Mesendoderm (in vitro differentiated cells): ENCODE measurements around the gene SLC35B4. TPM values are rescaled to one million over a fixed set of nuclear protein-coding genes. Genes with fewer than 3 reads are reported as not detected.

Experiments
- DNase-seq: peaks from one replicate; pipeline ENCODE4 v3.0.0; 2013
- H2AK5ac ChIP-seq: 2 replicates; pipeline ENCODE4 v1.6.1; 2013; ENCODE audit warnings: low read length, inconsistent platforms
- H2BK120ac ChIP-seq: 2 replicates; pipeline ENCODE4 v1.6.1; 2013; ENCODE audit warnings: low read depth, mild to moderate bottlenecking, low read length, moderate library complexity, mixed read lengths
- H2BK15ac ChIP-seq: replicated peaks from 2 replicates; pipeline ENCODE4 v1.6.1; 2013; ENCODE audit warnings: low read depth, mild to moderate bottlenecking, moderate library complexity
- H2BK5ac ChIP-seq: 2 replicates; pipeline ENCODE4 v1.6.1; 2013; ENCODE audit warnings: low read length, inconsistent platforms
- H3K18ac ChIP-seq: 2 replicates; pipeline ENCODE4 v1.6.1; 2013; ENCODE audit warnings: mild to moderate bottlenecking, low read length, mixed read lengths
- H3K23ac ChIP-seq: one replicate; pipeline ENCODE4 v1.6.1; 2013; ENCODE audit warnings: low read length
- H3K27ac ChIP-seq: 2 replicates; pipeline ENCODE4 v1.5.1; 2013; ENCODE audit warnings: low read depth, mild to moderate bottlenecking, inconsistent platforms, low read length, moderate library complexity
- H3K27me3 ChIP-seq: 2 replicates; pipeline ENCODE4 v1.6.1; 2013; ENCODE audit warnings: low read length, control low read depth, mild to moderate bottlenecking, inconsistent platforms; ENCODE audit not compliant: insufficient read depth, poor library complexity
- H3K36me3 ChIP-seq: 2 replicates; pipeline ENCODE4 v1.6.1; 2013; ENCODE audit warnings: low read length, inconsistent platforms; ENCODE audit not compliant: control insufficient read depth, insufficient read depth
- H3K4ac ChIP-seq: one replicate; pipeline ENCODE4 v1.6.1; 2013; ENCODE audit warnings: low read depth, mild to moderate bottlenecking, low read length, moderate library complexity
- H3K4me1 ChIP-seq: 2 replicates; pipeline ENCODE4 v1.6.1; 2013; ENCODE audit warnings: low read depth, low read length, inconsistent platforms; ENCODE audit not compliant: control insufficient read depth
- H3K4me2 ChIP-seq: 2 replicates; pipeline ENCODE4 v1.6.1; 2013; ENCODE audit warnings: low read length
- H3K4me3 ChIP-seq: 2 replicates; pipeline ENCODE4 v1.5.1; 2013; ENCODE audit warnings: mild to moderate bottlenecking, low read length
- H3K56ac ChIP-seq: one replicate; pipeline ENCODE4 v1.6.1; 2013; ENCODE audit warnings: low read length
- H3K79me1 ChIP-seq: 2 replicates; pipeline ENCODE4 v1.6.1; 2013; ENCODE audit warnings: low read length, inconsistent platforms
- H3K79me2 ChIP-seq: 2 replicates; pipeline ENCODE4 v1.6.1; 2013; ENCODE audit warnings: mild to moderate bottlenecking, low read length; ENCODE audit not compliant: control insufficient read depth, insufficient read depth
- H3K9ac ChIP-seq: 2 replicates; pipeline ENCODE4 v1.6.1; 2013; ENCODE audit warnings: low read length, inconsistent platforms
- H4K5ac ChIP-seq: one replicate; pipeline ENCODE4 v1.6.1; 2013; ENCODE audit warnings: low read length
- H4K8ac ChIP-seq: one replicate; pipeline ENCODE4 v1.6.1; 2013; ENCODE audit warnings: low read depth, mild to moderate bottlenecking, control low read depth, low read length, moderate library complexity
- WGBS: extraction: QIAGEN DNeasy Blood & Tissue Kit; methylation state at CpG from one replicate; pipeline ENCODE4 v1.1.7; 2013; ENCODE audit warnings: low lambda C conversion rate, missing lambda C conversion rate; ENCODE audit not compliant: insufficient coverage; ENCODE audit errors: extremely low coverage; 5-methylcytosine and 5-hydroxymethylcytosine counted together
- polyA plus RNA-seq, 2 experiments: library from polyadenylated mRNA; stranded (reverse); fragments of 200-250 nt; gene quantifications; one replicate each; pipeline ENCODE4 v1.2.3, GENCODE V29; 2013

SLC35B4 gene
- 26.1 TPM for polyA plus RNA-seq (2013, experiment 1 of 2)
- polyA plus RNA-seq (2013, experiment 2 of 2) = 29.0 TPM

GRCh38 chr7:134316539-134317344 is at the start of gene SLC35B4:
TSS of gene SLC35B4 (minus strand) at chr7:134316930. CDS start at chr7:134316751, 179 bp downstream.
- WGBS = no CpG with 5 or more reads among the region's 69 CpGs
- Histone ChIP-seq H3K23ac (peak within 1 kb of the TSS; percentile 3), H3K27ac (peak within 1 kb of the TSS; percentile 46)

GRCh38 chr7:134366481-134366880 is 49.8 kb upstream of the SLC35B4 start:
- Histone ChIP-seq H3K36me3 (no peaks in the 10 kb centered on the region), H3K79me2 (no peaks in the 10 kb centered on the region), H2BK5ac (no peak overlapping the region), H3K79me1 (no peaks in the 10 kb centered on the region), H3K4me2 (no peak overlapping the region), H4K8ac (no peak overlapping the region), H3K9ac (no peak overlapping the region), H3K56ac (no peak overlapping the region), H2AK5ac (no peak overlapping the region), H3K23ac (no peak overlapping the region), H3K18ac (no peak overlapping the region), H3K4me3 (no peak overlapping the region), H3K4ac (no peak overlapping the region), H2BK15ac (no peak overlapping the region), H3K27me3 (no peaks in the 10 kb centered on the region), H4K5ac (no peak overlapping the region), H3K4me1 (no peaks in the 10 kb centered on the region), H3K27ac (no peak overlapping the region), H2BK120ac (no peak overlapping the region)
- no CpG with 5 or more reads among the region's 1 CpG for WGBS
- DNase-seq = no peak

More at GRCh38 chr7:134316539-134317344, at the start of gene SLC35B4:
- no peak within 1 kb of the TSS for H2BK15ac ChIP-seq
- no peak within 1 kb of the TSS for H4K8ac ChIP-seq
- peak within 1 kb of the TSS; percentile 97 for H3K4me2 ChIP-seq
- H4K5ac ChIP-seq = peak within 1 kb of the TSS; percentile 71
- H3K79me1 ChIP-seq = peaks cover 5% of the 10 kb centered on the region
- no peaks in the 10 kb centered on the region for H3K27me3 ChIP-seq
- peak within 1 kb of the TSS; percentile 97 for H3K56ac ChIP-seq
- peak within 1 kb of the TSS; percentile 62 for H3K9ac ChIP-seq
- H3K18ac ChIP-seq = peak within 1 kb of the TSS; percentile 41
- peaks cover 2% of the 10 kb centered on the region for H3K79me2 ChIP-seq
- H3K4me1 ChIP-seq = peaks cover 5% of the 10 kb centered on the region
- H2BK120ac ChIP-seq = no peak within 1 kb of the TSS
- DNase-seq = peak; percentile 99
- H3K4me3 ChIP-seq = peak within 1 kb of the TSS; percentile 56
- H3K4ac ChIP-seq = peak within 1 kb of the TSS; percentile 84
- no peaks in the 10 kb centered on the region for H3K36me3 ChIP-seq
- no peak within 1 kb of the TSS for H2BK5ac ChIP-seq
- no peak within 1 kb of the TSS for H2AK5ac ChIP-seq

GRCh38 chr7:134365341-134366054 is 48.8 kb upstream of the SLC35B4 start:
- Histone ChIP-seq H3K79me2 (no peaks in the 10 kb centered on the region), H3K79me1 (no peaks in the 10 kb centered on the region), H3K18ac (no peak overlapping the region), H3K23ac (no peak overlapping the region), H3K36me3 (no peaks in the 10 kb centered on the region), H4K8ac (no peak overlapping the region), H3K4me3 (no peak overlapping the region), H2BK5ac (no peak overlapping the region), H2AK5ac (no peak overlapping the region), H2BK15ac (no peak overlapping the region), H3K4me2 (no peak overlapping the region), H3K4me1 (no peaks in the 10 kb centered on the region), H3K27me3 (no peaks in the 10 kb centered on the region), H3K56ac (no peak overlapping the region), H3K4ac (no peak overlapping the region), H3K9ac (no peak overlapping the region), H4K5ac (no peak overlapping the region), H2BK120ac (no peak overlapping the region), H3K27ac (no peak overlapping the region)
- DNase-seq = no peak
- no CpG with 5 or more reads among the region's 6 CpGs for WGBS

- H3K36me3 ChIP-seq = no peaks in the 10 kb centered on the region
- DNase-seq = no peak
- H3K56ac ChIP-seq = no peak overlapping the region
- no peak overlapping the region for H3K23ac ChIP-seq
- no peak overlapping the region for H3K4me3 ChIP-seq
- no peak overlapping the region for H3K18ac ChIP-seq
- H3K4ac ChIP-seq = no peak overlapping the region
- H3K27ac ChIP-seq = no peak overlapping the region
- no peak overlapping the region for H2AK5ac ChIP-seq
- no peak overlapping the region for H3K9ac ChIP-seq
- no peaks in the 10 kb centered on the region for H3K27me3 ChIP-seq
- H3K4me1 ChIP-seq = no peaks in the 10 kb centered on the region
- no peaks in the 10 kb centered on the region for H3K79me1 ChIP-seq
- H4K5ac ChIP-seq = no peak overlapping the region
- no peak overlapping the region for H4K8ac ChIP-seq
- no peaks in the 10 kb centered on the region for H3K79me2 ChIP-seq
- H2BK15ac ChIP-seq = no peak overlapping the region
- H2BK5ac ChIP-seq = no peak overlapping the region
- no peak overlapping the region for H3K4me2 ChIP-seq
- no peak overlapping the region for H2BK120ac ChIP-seq
These were observed 47.9 kb upstream of the SLC35B4 start for GRCh38 chr7:134364619-134365037.

- Histone ChIP-seq H3K79me1 (no peaks in the 10 kb centered on the region), H2AK5ac (no peak overlapping the region), H2BK120ac (no peak overlapping the region), H3K4me1 (no peaks in the 10 kb centered on the region), H3K27ac (no peak overlapping the region), H4K8ac (no peak overlapping the region), H3K79me2 (no peaks in the 10 kb centered on the region), H2BK15ac (no peak overlapping the region), H3K9ac (no peak overlapping the region), H3K23ac (no peak overlapping the region), H3K4ac (no peak overlapping the region), H2BK5ac (no peak overlapping the region), H3K27me3 (no peaks in the 10 kb centered on the region), H4K5ac (no peak overlapping the region), H3K18ac (no peak overlapping the region), H3K36me3 (no peaks in the 10 kb centered on the region), H3K4me3 (no peak overlapping the region), H3K56ac (no peak overlapping the region), H3K4me2 (no peak overlapping the region)
- WGBS = no CpG with 5 or more reads among the region's 8 CpGs
- no peak for DNase-seq
These were observed 46.1 kb upstream of the SLC35B4 start for GRCh38 chr7:134362587-134363483.
